H9 (cell line): Measurements from ENCODE around the gene MYOD1. TPM values are rescaled to one million over a fixed set of nuclear protein-coding genes. Genes with fewer than 3 reads are reported as not detected.

Experiments used
- DNase-seq: peaks from one replicate; pipeline ENCODE4 v3.0.0-alpha.2; 2017
- H2AFZ ChIP-seq: one replicate; pipeline ENCODE4 v1.6.1; 2013; ENCODE audit warnings: mild to moderate bottlenecking, low read length, control low read depth, moderate library complexity
- H2AK5ac ChIP-seq: 2 replicates; pipeline ENCODE4 v1.6.1; 2013; ENCODE audit warnings: low read length, control low read depth, mixed read lengths; ENCODE audit not compliant: insufficient read length
- H2BK120ac ChIP-seq: one replicate; pipeline ENCODE4 v1.6.1; 2013; ENCODE audit warnings: low read depth, mild to moderate bottlenecking, low read length, control low read depth, inconsistent platforms; ENCODE audit not compliant: poor library complexity, severe bottlenecking
- H2BK12ac ChIP-seq: 2 replicates; pipeline ENCODE4 v1.6.1; 2013; ENCODE audit warnings: low read length, control low read depth, mixed read lengths, low read depth; ENCODE audit not compliant: insufficient read length
- H2BK15ac ChIP-seq: 2 replicates; pipeline ENCODE4 v1.6.1; 2013; ENCODE audit warnings: low read depth, low read length, control low read depth
- H2BK20ac ChIP-seq: one replicate; pipeline ENCODE4 v1.6.1; 2013; ENCODE audit warnings: low read depth, mild to moderate bottlenecking, low read length, control low read depth, inconsistent platforms; ENCODE audit not compliant: poor library complexity, severe bottlenecking
- H2BK5ac ChIP-seq: 2 replicates; pipeline ENCODE4 v1.6.1; 2013; ENCODE audit warnings: low read length, control low read depth, mixed read lengths; ENCODE audit not compliant: insufficient read length
- H3K14ac ChIP-seq: 2 replicates; pipeline ENCODE4 v1.6.1; 2013; ENCODE audit warnings: low read length, control low read depth; ENCODE audit not compliant: insufficient read depth
- H3K18ac ChIP-seq: 2 replicates; pipeline ENCODE4 v1.6.1; 2013; ENCODE audit warnings: low read depth, mild to moderate bottlenecking, mixed read lengths, low read length, control low read depth; ENCODE audit not compliant: insufficient read length
- H3K23ac ChIP-seq: 2 replicates; pipeline ENCODE4 v1.6.1; 2013; ENCODE audit warnings: low read length, control low read depth, mixed read lengths, low read depth; ENCODE audit not compliant: insufficient read length
- H3K23me2 ChIP-seq: 2 replicates; pipeline ENCODE4 v1.6.1; 2013; ENCODE audit warnings: low read depth, mild to moderate bottlenecking, mixed read lengths, low read length, control low read depth; ENCODE audit not compliant: insufficient read length, poor library complexity, severe bottlenecking
- H3K27ac ChIP-seq: 2 replicates; pipeline ENCODE4 v1.5.1; 2013; ENCODE audit warnings: low read length, control low read depth, mixed read lengths, low read depth; ENCODE audit not compliant: insufficient read length
- H3K27me3 ChIP-seq: 2 replicates; pipeline ENCODE4 v1.6.1; 2013; ENCODE audit warnings: low read length, control low read depth, inconsistent platforms; ENCODE audit not compliant: insufficient read depth
- H3K4ac ChIP-seq: 2 replicates; pipeline ENCODE4 v1.6.1; 2013; ENCODE audit warnings: low read depth, mild to moderate bottlenecking, control low read depth, inconsistent platforms, low read length, moderate library complexity
- H3K4me1 ChIP-seq: 2 replicates; pipeline ENCODE4 v1.6.1; 2013; ENCODE audit warnings: low read length, control low read depth, inconsistent platforms; ENCODE audit not compliant: insufficient read depth
- H3K4me2 ChIP-seq: 2 replicates; pipeline ENCODE4 v1.6.1; 2013; ENCODE audit warnings: low read length, control low read depth, mixed read lengths; ENCODE audit not compliant: insufficient read length, insufficient read depth
- H3K56ac ChIP-seq: 2 replicates; pipeline ENCODE4 v1.6.1; 2013; ENCODE audit warnings: low read depth, mild to moderate bottlenecking, mixed read lengths, low read length, control low read depth; ENCODE audit not compliant: insufficient read length
- H3K79me1 ChIP-seq: 2 replicates; pipeline ENCODE4 v1.6.1; 2013; ENCODE audit warnings: low read depth, mild to moderate bottlenecking, moderate library complexity, low read length, control low read depth, inconsistent platforms; ENCODE audit not compliant: insufficient read depth, poor library complexity, severe bottlenecking
- H3K79me2 ChIP-seq: 2 replicates; pipeline ENCODE4 v1.6.1; 2013; ENCODE audit warnings: low read length, control low read depth, inconsistent platforms; ENCODE audit not compliant: insufficient read depth
- H3K9ac ChIP-seq: 2 replicates; pipeline ENCODE4 v1.6.1; 2013; ENCODE audit warnings: low read length, control low read depth, mixed read lengths; ENCODE audit not compliant: insufficient read length; ENCODE audit errors: extremely low read depth
- H3K9me3 ChIP-seq: one replicate; pipeline ENCODE4 v1.6.1; 2013; ENCODE audit warnings: low read depth, low read length, inconsistent platforms; ENCODE audit not compliant: control insufficient read depth
- H3T11ph ChIP-seq: one replicate; pipeline ENCODE4 v1.6.1; 2013; ENCODE audit warnings: mild to moderate bottlenecking, low read length, control low read depth, inconsistent platforms
- H4K20me1 ChIP-seq: one replicate; pipeline ENCODE4 v1.6.1; 2013; ENCODE audit not compliant: control insufficient read depth, insufficient read length, insufficient read depth
- H4K5ac ChIP-seq: 2 replicates; pipeline ENCODE4 v1.6.1; 2013; ENCODE audit warnings: low read depth, mild to moderate bottlenecking, mixed read lengths, low read length, control low read depth; ENCODE audit not compliant: insufficient read length
- H4K8ac ChIP-seq: replicated peaks from 2 replicates; pipeline ENCODE4 v1.6.1; 2013; ENCODE audit warnings: low read length, control low read depth, mixed read lengths, low read depth; ENCODE audit not compliant: insufficient read length
- H4K91ac ChIP-seq: 2 replicates; pipeline ENCODE4 v1.6.1; 2013; ENCODE audit warnings: low read depth, mild to moderate bottlenecking, moderate library complexity, mixed read lengths, low read length, control low read depth; ENCODE audit not compliant: insufficient read length
- H3K27ac Mint-ChIP-seq, 3 experiments: 2 replicates in 2 of 3; 3 replicates in 1 of 3; pipeline ENCODE4 v1.8.0; 2020 to 2021; ENCODE audit warnings: mixed read lengths in 3 of 3, mild to moderate bottlenecking in 1 of 3, moderate library complexity in 1 of 3
- H3K27me3 Mint-ChIP-seq: 2 replicates; pipeline ENCODE4 v1.8.0; 2021; ENCODE audit warnings: low read depth, mild to moderate bottlenecking, moderate library complexity, mixed read lengths
- H3K36me3 Mint-ChIP-seq, 3 experiments: 2 replicates in 2 of 3; 3 replicates in 1 of 3; pipeline ENCODE4 v1.8.0; 2020 to 2021; ENCODE audit warnings: low read depth in 3 of 3, mixed read lengths in 3 of 3; ENCODE audit not compliant: insufficient read depth in 1 of 3
- H3K4me1 Mint-ChIP-seq, 2 experiments: 2 replicates each; pipeline ENCODE4 v1.8.0; 2020; ENCODE audit warnings: mixed read lengths in 2 of 2
- H3K4me3 Mint-ChIP-seq, 2 experiments: 2 replicates in 1 of 2; 3 replicates in 1 of 2; pipeline ENCODE4 v1.8.0; 2020 to 2021; ENCODE audit warnings: mild to moderate bottlenecking in 2 of 2, mixed read lengths in 2 of 2, moderate library complexity in 1 of 2
- H3K9me3 Mint-ChIP-seq, 2 experiments: 2 replicates in 1 of 2; 3 replicates in 1 of 2; pipeline ENCODE4 v1.8.0; 2020; ENCODE audit warnings: mild to moderate bottlenecking in 2 of 2, mixed read lengths in 2 of 2, moderate library complexity in 1 of 2
- WGBS: extraction: QIAGEN DNeasy Blood & Tissue Kit; methylation state at CpG from one replicate; pipeline ENCODE4 v1.1.7; 2013; ENCODE audit warnings: missing lambda C conversion rate, low lambda C conversion rate, mixed read lengths; ENCODE audit not compliant: insufficient read length; ENCODE audit errors: extremely low coverage; 5-methylcytosine and 5-hydroxymethylcytosine counted together
- total RNA-seq: library from RNA; stranded (reverse); gene quantifications from 2 replicates; pipeline ENCODE4 v1.2.1, GENCODE V29; 2021
- TF ChIP-seq, protein P1 (sequence below): fragments of 200-600 bp; sonication (generic); conservative IDR thresholded peaks from 3 replicates; pipeline ENCODE4 v1.8.0; 2021; ENCODE audit warnings: antibody characterized with exemption, mild to moderate bottlenecking

The MYOD1 gene
- total RNA-seq, 1 experiment from 2014 or later, result not detected

DNA sequence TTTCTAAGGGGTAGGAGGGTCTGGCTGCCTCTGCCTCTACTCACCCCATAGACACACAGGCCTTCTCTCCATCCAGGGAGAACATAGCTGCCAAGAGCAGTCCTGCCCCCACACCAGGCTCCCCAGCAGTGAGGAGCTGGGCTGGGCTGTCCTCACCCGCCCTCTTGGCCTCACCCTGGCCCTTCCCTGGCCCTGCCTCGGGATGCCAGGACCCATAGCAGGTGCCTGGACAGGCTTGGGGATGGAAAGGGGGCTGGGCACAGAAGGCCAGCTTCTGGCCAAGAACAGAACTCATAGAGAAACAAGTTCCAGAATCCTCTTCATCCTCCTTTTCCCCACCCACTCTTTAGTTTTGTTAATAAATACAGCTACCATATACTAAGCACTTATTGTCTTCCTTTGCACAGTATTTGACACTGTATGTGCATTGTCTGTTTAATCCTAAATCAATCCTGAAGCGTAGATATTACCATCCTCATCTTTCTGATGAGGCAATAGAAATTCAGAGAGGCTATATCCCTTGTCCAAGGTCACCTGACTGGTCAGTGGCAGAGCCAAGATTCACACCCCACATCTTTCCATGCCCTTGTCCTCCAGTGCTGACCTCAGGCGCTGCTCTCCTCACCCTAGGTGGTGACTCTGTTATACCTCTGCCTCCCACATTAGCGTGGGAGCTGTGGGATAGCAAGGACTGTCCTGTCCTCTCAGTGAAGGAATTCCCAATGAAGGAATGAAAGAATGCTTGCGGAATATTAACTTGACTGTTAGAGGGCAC is 22.0 kb upstream of the MYOD1 start:
- H3K23ac ChIP-seq, result no peak overlapping the region
- H4K91ac ChIP-seq, result no peak overlapping the region
- no peak overlapping the region for H3K4ac ChIP-seq
- H2BK120ac ChIP-seq, result no peak overlapping the region
- H2BK5ac ChIP-seq, result no peak overlapping the region
- no peaks in the 10 kb centered on the region for H3K79me1 ChIP-seq
- peaks cover 19% of the 10 kb centered on the region for H3K27me3 ChIP-seq
- Mint-ChIP-seq H3K36me3 (no peaks in the 10 kb centered on the region), H3K9me3 (no peaks in the 10 kb centered on the region), H3K27me3 (peaks cover 59% of the 10 kb centered on the region), H3K4me3 (no peak overlapping the region; a peak in 1 of 5 replicates), H3K27ac (no peak overlapping the region), H3K4me1 (peaks cover 0 to 14% of the 10 kb centered on the region in 2 experiments; a peak in 3 of 4 replicates)
- no peaks in the 10 kb centered on the region for H4K20me1 ChIP-seq
- no peak overlapping the region for H2BK12ac ChIP-seq
- H4K8ac ChIP-seq, result no peak overlapping the region
- 0 out of 2 replicates have a peak, but pooled peaks cover 1% of the 10 kb centered on the region for H3K79me2 ChIP-seq
- no peak overlapping the region for H3K18ac ChIP-seq
- TF ChIP-seq, protein P1, sequence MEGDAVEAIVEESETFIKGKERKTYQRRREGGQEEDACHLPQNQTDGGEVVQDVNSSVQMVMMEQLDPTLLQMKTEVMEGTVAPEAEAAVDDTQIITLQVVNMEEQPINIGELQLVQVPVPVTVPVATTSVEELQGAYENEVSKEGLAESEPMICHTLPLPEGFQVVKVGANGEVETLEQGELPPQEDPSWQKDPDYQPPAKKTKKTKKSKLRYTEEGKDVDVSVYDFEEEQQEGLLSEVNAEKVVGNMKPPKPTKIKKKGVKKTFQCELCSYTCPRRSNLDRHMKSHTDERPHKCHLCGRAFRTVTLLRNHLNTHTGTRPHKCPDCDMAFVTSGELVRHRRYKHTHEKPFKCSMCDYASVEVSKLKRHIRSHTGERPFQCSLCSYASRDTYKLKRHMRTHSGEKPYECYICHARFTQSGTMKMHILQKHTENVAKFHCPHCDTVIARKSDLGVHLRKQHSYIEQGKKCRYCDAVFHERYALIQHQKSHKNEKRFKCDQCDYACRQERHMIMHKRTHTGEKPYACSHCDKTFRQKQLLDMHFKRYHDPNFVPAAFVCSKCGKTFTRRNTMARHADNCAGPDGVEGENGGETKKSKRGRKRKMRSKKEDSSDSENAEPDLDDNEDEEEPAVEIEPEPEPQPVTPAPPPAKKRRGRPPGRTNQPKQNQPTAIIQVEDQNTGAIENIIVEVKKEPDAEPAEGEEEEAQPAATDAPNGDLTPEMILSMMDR, result no peak
- H3K23me2 ChIP-seq, result peaks cover 4% of the 10 kb centered on the region
- WGBS, result no CpG with 5 or more reads among the region's 6 CpGs
- H3K9ac ChIP-seq, result no peak overlapping the region
- no peak overlapping the region for H4K5ac ChIP-seq
- H3K27ac ChIP-seq, result no peak overlapping the region
- H3T11ph ChIP-seq, result no peak overlapping the region
- DNase-seq, result no peak
- no peak overlapping the region for H3K14ac ChIP-seq
- H2BK20ac ChIP-seq, result no peak overlapping the region
- H3K56ac ChIP-seq, result no peak overlapping the region
- no peak overlapping the region for H2AK5ac ChIP-seq
- no peaks in the 10 kb centered on the region for H3K9me3 ChIP-seq
- H3K4me1 ChIP-seq, result no peaks in the 10 kb centered on the region
- H3K4me2 ChIP-seq, result no peak overlapping the region
- no peak overlapping the region for H2AFZ ChIP-seq
- H2BK15ac ChIP-seq, result no peak overlapping the region
